Stimulated activated CD8-positive, alpha-beta memory T cell treated with anti-CD3 and anti-CD28 coated beads, Interleukin-15, amount 100 ng/mL, for 24 hours (primary cell): ENCODE data around the gene RFT1.
"Not testable (repeated sequence)": the region's sequence is repeated elsewhere in the genome, so short reads cannot be mapped to it uniquely, and the experiment has no call there.

Experiments
- DNase-seq: peaks from one replicate; pipeline ENCODE4 v3.0.0-alpha.2; 2020; ENCODE audit warnings: low read depth

The RFT1 gene

DNA sequence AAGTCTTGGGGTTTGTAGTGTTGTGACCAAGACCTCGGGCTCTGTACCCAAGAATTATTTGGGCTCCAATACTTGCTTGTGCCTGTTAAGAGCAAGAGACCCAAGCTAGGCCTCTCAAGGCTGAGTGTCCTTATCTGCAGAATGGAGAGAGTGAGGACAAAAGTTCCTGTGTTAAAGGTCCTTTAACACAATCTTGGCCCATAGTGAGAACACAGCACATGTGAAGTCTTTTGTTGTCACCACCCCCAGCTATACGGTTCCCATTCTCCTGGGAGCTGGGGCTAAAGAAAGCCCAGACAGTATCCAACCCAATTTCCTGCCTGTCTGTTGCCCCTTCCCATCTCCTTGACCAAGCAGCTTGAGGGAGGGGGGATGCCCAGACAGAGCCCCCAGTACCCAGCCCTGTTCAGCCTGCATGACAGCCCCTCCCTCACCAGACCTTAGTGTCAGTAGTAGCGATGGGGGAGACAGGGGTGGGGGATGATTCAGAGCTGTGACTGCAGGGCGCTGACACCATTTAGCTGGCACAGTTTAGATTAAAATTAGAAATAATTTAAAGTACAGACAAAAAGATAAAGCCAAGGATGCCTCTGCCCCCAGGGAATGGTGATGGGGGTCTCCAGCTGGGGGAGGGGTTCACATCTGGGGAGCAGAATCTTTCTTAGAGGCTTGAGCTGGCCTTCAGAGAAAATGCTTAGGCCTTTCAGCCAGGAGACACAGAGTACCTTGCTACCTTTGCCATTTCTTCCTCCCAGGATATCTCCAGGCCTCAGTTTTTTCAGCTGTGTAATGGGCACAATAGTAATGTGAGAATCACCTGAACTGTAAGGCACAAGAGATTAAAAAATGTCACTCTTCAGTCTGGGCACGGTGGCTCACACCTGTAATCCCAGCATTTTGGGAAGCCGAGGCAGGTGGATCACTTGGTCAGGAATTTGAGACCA, 33.5 kb upstream of the RFT1 start:
- no peak for DNase-seq

- DNase-seq = no peak
Observed at GRCh38 chr3:53162672-53163443, 32.6 kb upstream of the RFT1 start.

DNA sequence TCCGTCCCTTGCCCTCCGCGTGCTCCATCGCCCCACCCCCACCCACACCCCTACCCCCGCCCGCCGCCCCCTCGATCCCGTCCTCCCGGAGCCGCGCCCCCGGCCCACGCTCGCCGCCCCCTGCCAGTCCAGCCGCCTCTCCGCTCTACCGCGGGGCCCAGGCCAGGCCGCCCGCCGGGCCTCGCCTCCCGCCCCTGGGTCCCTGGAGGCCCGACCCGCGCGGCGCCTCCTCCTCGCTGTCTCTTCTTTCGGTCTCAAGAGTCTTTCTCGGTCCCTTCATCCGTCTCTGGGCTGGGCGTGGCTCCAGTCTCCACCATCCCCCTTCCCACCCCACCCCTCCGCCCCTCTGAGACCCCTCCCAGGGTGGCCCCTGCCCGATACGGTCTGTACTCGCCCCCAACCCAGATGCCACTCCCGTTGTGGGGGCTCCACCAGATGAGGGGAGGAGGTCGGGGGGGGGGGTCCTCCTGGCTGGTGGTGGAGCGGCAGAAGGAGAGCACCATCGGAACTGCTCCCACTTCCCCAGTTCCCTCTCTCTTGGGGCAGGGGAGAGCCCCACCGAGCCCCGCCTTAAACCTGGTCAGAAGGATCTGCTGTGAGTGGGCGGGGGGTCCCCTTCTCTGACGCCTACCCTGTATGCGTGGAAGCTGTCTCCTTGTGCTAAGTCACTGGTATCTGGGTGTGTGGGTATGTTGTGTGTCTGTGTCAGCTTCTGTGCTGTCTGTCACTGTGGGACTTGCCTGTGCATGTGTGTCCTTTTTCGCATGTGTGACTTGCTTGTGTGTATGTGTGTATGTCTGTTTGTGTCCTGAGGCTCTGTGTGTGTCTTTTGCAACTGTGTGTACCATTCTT, 31.8 kb upstream of the RFT1 start:
- DNase-seq = no peak

DNA sequence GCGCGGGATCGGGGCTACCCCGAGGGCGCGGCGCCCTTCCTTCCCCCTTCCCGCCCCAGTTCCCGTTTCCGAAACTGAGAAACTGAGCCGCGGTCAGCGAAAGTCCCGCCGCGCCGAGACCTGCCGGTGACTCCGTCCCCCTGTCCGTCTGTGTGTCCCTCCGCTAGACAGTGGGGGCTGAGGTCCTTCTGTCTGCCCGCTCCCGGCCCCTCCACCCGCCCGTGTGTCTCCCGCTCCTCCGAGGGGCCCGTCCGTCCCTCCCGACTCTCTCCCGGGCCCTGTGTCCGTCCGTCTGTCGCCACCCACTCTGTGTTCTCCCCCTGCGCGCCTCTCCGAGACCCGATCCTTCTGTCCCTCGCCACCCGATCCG, 31.2 kb upstream of the RFT1 start:
- DNase-seq = no peak

- DNase-seq = peak; percentile 50
Observed at GRCh38 chr3:53160660-53161449, 30.6 kb upstream of the RFT1 start, which contains the start of gene PRKCD. Gene PRKCD, plus strand, starts transcription at chr3:53161209. Its CDS starts 17,214 bp downstream, at chr3:53178423.

DNA sequence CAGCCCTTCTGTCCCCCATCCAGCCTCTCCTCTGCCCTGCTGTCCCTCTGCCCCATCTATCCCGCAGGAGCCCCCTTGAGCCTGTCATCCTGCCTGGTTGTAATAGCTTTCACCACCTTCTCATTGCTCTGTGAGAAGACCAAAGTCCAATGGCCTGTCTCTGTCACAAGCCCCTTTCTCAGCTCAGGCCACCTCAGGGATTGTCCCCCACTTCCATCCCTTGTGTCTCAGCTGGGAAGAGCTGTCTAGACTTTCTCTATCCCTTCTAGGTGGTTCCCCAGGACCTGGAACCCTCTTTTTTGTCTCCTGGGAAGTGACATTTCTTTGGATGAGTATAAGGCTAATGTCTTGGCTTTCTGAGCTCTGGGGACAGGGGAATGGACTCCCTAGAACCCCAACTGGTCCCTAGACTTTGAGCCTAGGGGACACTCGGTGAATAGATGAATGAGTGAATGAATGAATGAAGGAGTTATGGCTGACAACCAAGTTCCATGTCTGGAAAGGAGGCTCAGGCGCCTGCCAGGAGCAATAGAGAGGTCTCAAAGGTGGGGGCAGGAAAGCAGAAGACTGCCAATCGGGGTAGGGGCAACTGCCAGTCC, 29.9 kb upstream of the RFT1 start:
- DNase-seq = no peak

GRCh38 chr3:53159156-53160060, 29.2 kb upstream of the RFT1 start:
- no peak for DNase-seq

GRCh38 chr3:53158765-53159155, 28.5 kb upstream of the RFT1 start:
- no peak for DNase-seq

DNA sequence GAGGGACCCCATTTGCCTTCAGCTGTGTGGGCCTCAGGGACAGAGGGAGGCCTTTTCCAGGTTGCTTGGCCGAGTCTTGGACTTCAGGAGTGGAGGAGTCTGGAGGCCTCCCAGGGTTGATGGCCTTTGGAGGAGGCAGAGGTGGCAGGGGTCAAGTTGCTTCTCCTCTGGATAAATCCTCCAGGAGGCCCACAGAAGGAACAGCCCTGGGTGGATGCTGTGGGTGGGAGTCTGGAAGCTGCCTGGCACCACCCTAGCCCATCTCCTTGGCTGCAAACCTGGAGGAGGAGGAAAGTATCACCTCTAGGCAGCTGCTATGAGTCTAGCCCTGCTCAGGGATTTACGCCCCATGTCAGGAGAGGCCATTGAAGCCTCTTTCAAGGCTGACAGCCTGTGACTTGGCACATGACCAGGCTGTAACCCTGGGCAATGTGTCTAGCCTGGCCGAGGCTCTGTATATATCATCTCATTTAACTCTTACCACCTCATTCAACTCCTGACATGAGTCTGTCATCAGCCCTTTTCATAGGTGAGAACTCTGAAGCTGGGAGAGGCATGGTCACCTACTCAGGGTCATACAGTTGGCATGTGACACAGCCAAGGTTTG, 27.8 kb upstream of the RFT1 start:
- DNase-seq = no peak

GRCh38 chr3:53156368-53156834, 26.2 kb upstream of the RFT1 start:
- no peak for DNase-seq

- DNase-seq = no peak
Observed at GRCh38 chr3:53155760-53156159, 25.5 kb upstream of the RFT1 start.

GRCh38 chr3:53154881-53155285, 24.6 kb upstream of the RFT1 start:
- no peak for DNase-seq

GRCh38 chr3:53153980-53154379, 23.7 kb upstream of the RFT1 start:
- no peak for DNase-seq

- no peak for DNase-seq
Observed at GRCh38 chr3:53153264-53153823, 23.1 kb upstream of the RFT1 start.

DNA sequence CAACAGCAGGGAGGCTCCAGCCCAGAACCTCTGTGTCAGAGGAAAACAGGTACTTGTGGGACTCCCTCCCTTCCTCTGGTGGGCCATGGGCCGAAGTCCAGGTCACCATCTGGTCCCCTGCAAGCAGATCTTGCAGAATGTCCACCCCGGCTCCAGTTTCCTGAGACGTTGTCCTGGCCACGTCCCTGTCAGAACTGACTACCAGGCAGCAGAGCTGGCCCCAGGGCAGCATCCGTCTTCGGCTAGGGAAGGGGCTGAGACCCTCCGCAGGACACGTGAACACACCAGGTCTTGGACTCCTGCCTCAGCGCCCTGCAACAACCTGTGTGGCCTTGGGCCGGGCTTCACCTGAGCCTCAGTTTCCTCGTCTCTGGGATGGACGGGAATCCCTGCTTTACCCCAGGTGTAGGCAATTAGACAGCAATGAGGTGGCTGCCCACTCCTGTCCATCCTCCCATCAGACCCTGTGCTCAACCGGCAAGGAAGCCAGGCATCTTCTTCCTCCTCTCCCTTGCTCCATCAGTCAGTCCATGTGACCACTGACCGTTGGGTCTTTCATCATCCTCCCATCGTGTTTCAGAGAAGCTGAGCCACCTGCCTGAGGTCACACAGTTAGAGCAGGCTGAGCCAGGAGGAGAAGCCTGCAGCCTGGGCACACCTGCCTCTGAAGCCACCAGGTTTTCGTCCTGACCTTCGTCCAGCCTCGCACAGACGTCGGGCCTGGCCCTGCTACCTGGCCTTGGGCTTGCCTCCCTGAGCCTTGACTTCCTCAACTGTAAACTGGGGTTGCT, 21.8 kb upstream of the RFT1 start:
- DNase-seq = no peak

DNA sequence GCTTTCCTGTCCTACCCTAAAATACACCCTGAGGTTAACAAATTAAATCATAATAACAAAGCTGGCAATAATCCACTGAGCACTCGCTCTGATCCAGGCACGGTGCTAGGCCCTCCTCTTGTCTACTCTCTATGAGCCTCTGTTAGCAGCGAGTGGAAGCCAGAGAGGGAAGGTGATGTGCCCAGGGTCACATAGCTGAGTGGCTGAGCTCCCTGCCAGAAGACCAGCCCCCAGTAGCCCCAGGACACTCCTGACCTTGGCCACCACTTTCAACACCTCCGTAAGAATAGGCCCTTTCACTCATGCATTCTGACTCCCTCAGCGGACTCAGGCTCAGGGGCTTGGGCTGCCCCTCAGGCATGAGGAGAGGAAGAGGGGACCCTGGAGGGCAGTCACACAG, 21.2 kb upstream of the RFT1 start:
- no peak for DNase-seq

GRCh38 chr3:53151086-53151438, 20.8 kb upstream of the RFT1 start:
- DNase-seq = not testable (repeated sequence)
